T-helper 1 cell (primary cell): Measurements from ENCODE around the gene KDM8.

Source experiments
- DNase-seq, 5 donors: peaks; one replicate each; pipeline ENCODE4 v3.0.0-alpha.2; 2012 to 2020

KDM8 gene

DNA sequence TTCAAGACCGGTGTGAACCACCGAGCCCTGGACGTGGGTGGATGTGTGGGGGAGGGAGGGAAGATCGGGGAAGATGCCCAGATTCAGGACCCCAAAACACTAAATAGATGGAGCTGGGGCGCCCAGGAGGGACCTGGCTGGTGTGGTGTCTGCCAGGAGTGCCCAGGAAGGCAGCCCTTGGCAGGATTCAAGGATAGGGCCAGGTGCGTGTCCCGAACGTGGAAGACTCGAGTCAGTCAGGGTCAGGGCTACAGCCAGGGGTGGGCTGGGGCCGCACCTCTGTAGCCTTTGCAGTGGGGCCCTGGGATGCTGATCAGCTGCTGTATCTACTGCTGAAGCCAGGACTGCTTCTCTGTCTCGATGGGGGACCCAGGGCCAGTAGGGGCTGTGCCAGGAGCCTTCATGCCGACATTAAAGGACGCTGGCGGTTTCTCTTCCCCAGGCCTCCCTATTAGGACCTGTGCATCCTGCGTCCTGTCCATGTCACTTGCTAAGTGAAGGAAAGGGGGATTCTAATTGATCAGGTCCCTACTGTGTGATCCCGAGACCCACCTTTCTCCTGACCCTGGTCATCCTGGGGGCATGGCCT lies 13.1 kb downstream of the KDM8 start:
- DNase-seq, result no peak

DNA sequence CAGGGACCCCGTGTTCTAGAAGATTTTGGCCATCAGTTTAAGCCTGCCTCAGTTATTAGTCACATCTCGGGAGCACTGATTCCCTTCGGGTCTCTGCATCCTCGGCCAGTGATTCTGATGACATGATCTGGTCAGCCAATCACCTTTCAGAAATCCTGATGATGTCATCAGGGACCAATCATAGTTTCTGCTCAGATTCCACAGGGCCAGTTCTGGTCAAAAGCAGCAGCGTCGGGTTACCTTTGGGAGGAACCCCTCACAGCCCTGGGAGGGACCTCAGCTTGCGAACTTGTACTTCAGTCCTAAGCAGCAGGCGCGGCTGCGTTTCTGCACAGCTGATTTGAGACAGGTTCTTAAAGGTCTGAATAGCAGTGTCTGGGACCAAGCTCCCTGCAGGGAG lies 13.9 kb downstream of the KDM8 start:
- DNase-seq, result no peak

DNA sequence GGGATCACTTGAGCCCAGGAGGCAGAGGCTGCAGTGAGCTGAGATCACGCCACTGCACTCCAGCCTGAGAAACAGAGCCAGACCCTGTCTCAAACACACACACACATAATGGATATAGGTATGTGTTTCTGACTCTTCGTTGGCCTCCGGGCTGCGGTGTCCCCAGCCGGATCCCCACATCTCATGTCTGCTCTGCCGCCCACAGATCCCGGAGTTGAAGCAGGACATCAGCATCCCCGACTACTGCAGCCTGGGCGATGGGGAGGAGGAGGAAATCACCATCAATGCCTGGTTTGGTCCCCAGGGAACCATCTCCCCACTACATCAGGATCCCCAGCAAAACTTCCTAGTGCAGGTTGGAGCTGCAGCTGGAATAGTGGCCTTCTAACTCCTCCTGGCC lies 15.4 kb downstream of the KDM8 start:
- no peak for DNase-seq

DNA sequence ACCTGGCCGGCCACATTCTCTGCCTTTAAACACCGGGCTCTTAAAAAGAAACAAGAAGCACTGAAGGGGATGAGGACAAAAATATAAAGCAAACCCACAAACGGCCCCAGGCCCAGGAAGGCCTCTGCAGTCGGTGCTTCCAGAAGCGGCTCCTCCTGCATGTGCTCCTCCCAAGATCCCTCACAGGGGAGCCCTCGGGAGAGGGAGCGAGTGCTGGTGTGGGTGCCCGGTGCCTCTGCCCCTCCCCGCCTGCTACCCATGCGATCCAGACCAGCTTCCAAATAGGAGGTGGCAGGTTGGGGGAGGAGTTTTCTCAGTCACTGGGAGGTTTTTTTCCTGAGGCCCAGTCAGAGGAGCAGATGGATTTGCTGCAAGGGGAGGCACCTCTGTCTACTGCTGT lies 15.8 kb downstream of the KDM8 start:
- DNase-seq, result no peak

DNA sequence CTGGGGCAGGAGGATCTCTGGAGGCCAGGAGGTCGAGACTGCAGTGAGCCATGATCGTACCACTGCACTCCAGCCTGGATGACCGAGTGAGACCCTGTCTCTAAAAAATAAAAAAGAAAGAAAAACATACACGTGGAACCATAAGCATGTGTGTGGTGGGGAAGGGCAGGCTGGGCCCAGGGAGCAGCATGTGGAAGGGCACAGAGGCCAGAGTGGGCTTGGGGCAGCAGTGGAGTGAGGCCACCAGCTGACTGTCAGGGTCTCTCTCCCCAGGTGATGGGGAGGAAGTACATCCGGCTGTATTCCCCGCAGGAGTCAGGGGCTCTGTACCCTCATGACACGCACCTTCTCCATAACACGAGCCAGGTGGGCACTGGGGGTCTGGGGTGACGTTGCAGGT lies 16.8 kb downstream of the KDM8 start:
- DNase-seq, result no peak

DNA sequence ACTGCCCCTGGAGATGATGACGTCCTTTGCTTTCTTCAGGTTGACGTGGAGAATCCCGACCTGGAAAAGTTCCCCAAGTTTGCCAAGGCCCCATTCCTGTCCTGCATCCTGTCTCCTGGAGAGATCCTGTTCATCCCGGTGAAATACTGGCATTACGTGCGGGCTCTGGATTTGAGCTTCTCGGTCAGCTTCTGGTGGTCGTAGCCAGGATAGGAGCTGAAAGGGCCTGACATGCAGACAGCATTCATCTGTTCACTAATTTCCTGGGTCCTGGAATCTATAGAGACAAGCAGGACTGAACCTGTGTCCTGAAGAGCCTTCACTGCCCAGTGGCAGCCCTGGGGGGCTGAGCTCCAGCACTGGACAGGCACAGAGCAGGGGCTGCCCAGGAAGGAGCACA lies 17.2 kb downstream of the KDM8 start:
- DNase-seq, result no peak

DNA sequence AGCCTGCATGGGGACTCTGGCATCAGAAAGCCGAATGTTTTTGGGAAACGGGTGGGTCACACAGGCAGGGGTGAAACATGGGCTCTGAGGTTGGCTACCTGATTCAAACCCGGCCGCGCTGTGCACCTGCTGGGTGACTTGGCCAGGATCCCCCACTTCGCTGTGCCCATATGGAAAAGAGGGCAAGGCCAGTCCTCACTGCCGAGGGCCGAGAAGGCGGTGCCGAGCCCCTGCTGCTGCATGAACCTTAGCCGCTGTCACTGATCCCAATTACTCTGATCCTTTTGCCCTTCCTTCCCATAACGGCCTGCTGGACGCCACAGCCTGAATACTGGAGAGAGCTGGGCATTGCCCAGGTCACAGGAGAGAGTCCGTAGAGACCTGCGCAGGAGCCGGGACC lies 17.7 kb downstream of the KDM8 start:
- DNase-seq, result no peak

DNA sequence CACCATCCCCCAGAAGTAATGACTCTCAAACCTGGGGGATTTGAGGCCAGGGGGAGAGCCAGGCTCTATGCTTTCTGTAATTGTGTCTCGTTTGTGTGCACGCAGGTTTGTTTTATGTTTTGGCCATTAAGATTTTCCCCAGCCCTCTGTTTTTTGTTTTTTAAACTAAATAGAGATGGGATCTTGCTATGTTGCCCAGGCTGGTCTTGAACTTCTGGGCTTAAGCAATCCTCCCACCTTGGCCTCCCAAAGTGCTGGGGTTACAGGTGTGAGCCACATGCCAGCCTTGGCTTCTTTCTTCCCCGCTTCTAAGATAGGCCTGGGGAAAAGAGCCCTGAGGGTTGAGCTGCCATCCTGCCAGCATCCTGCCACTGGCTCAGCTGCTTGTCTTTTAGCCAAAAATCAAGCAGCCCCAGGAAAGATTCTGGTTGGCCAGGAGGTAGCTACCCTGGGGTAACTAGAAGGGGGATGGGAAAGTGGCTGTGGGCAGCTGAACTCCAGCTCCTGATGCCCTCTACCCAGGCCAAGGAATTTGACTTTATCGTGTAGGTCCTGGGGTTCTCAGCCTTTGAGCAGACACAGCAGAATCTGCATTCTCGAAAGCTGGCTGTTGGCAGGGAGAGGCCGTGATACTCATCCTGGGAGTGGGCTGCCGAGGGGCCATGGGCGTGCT lies 18.4 kb downstream of the KDM8 start:
- DNase-seq, result no peak

DNA sequence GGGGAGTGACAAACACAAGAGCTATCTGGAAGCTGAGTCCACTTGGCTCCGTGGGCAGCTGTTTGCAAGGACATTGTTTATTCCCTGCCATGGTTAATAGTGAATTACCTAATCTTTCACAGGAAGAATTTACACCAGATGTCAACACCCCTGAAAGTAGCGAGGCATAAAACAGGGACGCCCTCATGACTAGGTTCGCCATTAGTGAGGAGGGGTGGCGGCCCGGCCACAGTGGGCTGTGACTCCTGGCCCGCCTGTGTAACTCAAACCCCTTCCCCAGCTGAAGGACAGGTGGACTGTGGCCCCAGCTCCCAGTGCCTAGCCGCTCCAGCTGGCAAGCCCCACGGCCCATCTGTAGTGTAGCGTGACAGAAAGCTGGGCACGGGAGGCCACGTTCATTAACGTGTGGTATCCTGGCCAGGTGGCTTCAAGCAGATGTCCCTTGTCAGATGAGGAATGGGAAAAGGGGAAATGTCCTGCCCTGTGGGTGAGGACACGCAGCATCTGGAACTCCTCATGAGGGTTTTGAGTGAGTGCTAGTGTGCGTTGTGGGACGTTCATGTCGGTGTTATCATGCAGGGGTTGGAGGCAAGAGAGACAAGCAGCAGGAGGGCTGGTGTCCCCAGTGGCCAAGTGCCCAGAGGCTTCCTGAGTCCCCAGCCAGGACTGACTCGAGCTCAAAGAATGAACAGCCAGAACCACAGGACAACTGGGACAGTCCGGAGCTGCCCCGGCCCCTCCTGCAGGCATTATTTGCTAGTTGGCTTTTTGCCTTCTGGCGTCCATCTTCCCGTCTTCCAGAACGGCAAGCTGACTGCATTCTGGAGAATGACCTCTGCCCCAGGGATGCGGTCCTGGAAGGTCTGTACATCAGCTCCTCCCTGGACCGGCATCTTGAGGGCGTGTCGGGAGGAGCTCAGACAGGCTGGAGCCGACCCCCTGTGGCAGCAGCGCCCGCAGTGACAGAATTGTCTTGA lies 19.2 kb downstream of the KDM8 start:
- no peak for DNase-seq

DNA sequence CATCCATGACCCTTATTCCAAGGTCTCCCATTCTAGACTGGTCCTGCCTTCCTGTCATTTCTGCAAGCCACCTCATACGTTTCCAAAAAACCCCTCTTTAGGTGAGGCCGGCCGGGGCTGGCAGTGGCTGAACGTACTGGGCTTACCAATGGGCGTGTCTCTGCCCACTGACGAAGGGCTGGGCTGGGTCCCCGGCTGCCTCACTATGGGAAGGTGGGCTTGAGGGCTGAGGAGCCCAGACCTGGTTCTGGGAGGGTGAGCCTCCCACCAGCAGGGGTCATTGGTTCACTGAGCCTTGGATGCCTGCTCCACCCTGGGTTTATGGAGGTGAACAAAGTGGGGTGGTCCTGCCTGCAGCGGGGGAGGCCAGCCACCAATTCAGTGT lies 19.9 kb downstream of the KDM8 start:
- DNase-seq, result no peak

DNA sequence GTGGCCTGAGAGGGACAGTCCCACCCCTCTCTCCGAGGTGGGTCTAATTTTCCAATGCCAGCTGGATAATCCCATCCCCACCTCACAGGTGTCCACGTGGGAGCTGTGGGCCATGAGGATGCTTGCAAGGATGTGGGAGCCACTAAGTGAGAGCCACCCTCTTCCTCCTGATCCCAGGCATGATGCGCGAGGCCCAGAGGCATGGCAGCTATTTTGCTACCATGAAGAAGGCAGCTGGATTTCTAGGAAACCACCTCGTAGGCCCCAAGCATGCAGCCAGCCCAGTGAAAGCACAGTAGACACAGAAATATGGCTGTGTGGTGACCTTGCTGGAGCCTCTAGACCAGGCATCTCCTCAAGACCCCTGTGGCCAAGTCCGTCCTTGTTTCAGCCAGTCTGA lies 20.4 kb downstream of the KDM8 start:
- no peak for DNase-seq

DNA sequence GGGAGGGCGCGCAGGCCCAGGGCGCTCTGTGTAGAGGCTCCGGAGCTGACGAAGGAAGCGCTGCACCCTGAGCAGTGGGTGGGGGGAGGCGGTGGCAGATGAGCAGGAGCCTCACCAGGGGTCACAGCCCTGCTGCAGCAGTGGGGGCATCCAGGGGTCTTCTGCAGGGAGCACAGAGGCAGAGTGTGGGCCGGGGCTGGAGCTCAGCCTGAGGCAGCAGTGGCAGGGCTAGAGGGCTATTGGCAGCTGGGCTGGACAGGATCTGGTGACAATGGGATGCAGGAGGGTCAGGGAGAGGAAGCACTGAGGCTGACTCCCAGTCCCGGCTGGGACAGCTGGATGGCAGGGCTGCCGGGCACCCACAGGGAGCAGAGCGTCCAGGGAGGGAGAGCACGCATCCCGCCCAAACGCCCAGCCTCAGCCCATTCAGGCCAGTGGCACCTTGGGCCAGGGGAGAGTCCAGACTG lies 21.0 kb downstream of the KDM8 start:
- no peak for DNase-seq

DNA sequence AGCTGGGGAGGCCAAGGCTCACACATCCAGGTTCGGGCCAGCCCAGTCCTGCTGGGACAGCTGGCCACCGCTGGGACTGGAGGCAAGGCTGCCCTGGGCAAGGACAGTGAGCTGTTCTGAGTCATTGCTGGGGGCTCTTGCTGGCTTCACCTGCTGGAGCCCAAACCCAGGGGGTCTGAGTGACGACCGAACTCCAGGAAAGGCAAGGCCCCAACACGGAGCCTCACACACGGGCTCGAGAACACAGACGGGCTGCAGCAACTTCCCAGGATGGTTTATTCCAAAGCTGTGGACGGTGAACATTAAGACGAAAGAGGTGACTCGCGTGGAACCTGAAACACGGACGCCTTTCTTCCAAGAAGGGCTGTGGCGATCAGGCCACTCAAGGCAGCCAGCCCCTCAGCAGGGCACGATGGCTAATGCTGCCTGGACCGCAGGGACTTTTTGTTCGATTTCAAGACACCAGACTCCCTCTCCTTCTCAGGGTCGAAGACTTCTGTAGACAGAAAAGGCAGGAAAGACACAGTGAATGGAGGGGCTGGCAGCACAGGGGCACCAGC lies 21.5 kb downstream of the KDM8 start:
- no peak for DNase-seq

DNA sequence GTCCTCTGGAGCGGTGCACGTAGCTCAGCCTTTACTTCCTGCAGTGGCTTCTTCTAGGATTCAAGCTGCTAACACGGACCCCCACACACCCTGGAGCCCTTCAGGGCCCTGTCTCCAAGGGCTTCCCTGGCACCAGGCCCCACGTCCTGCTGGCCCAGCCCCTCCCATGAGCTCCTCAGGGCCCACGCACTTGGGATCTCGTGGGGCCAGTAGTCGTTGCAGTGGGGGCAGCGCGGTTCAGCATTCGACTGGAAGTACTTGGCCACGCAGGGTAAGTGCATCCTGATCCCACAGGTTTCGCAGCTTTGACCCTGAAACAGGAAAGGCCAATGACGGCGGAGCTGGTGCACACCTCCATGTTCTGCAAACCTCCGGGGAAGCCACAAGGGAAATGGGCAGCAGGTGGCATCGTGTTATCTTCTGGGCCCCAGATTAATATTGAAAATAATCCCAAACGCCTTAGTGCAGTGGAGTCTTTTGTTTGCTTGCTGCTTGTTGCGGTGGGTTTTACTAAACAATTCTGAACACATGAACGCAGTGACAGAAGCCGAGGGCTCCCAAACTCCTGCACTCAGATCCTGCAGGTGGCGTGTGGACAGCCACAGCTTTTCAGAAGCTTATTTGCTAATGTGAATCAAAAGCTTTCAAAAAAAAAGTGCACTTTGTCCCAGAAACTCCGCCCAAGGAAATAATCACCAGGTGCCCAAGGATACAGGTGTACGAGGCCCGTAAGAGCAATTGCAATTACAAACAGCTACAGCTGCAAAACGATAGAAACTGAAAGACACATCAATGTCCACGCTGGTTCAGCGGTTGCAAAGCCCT lies 22.4 kb downstream of the KDM8 start:
- DNase-seq, result no peak

DNA sequence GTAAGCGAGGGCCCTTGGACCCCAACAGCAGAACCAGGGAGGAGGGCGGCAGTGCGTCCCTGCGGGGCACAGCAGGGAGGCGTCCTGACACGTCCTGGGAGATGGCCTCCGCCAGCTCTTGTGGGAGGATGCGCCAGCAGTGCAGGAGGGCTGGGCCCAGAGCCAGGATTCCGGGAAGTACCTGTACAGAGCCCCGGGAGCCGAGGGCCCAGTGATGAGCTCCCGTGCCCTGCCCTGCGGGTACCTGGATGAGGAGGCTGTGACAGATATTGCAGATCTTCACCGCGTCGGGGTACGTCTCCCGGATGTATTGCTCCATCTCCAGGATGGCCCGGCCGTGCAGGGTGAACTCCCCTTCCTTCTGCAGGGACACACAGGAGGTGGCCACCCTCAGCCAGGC lies 23.1 kb downstream of the KDM8 start:
- no peak for DNase-seq

DNA sequence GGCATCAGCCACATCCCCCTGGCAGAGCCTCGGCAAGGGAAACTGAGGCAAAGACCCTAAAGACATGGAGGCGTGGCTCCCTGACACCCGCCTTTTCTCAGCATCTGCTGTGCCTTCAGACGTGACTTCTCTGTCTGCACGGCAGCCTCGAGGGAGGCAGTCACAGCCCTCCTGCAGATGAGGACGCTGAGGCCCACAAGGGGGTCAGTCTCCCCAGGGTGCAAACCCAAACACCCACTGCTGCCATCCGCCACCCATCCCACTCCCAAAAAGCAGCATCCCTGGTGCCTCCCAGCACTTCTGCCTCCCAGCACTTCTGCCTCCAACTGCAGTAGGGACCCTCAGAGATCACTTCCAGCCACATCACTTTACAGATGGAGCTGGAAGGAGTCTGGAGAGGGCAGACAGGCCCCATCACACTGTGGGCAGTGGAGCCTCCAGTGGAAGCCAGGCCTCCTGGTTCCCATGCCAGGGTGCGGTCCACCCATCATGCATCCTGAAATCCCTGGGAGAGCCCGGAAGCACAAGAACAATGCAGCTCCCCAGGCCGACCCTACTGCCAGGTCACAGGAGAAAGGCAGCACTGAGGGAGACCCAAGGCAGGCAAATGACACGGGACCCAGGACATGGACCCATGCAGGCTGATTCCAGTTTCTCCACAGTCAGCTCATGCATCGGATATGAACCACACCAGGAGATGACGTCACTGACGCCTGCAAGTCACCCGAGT lies 23.8 kb downstream of the KDM8 start:
- no peak for DNase-seq

DNA sequence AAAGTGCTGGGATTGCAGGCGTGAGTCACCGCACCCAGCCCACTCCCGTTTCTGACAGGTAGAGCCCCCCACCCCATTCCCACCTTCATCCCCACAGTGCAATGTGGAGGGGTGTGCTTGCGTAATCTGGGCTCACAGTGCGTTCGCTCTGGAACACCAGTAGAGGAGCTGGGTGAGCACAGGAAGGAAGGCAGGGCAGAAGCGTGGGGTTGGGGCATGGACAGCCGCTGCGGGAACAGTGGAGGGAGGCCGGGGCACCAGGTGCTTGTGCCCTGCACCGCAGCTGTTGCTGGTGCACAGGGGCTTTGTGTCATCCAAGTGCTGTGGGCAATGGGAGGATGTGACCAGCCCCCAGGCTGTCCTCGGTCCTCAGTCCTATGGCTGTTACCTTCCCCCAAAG lies 24.7 kb downstream of the KDM8 start:
- DNase-seq, result no peak

DNA sequence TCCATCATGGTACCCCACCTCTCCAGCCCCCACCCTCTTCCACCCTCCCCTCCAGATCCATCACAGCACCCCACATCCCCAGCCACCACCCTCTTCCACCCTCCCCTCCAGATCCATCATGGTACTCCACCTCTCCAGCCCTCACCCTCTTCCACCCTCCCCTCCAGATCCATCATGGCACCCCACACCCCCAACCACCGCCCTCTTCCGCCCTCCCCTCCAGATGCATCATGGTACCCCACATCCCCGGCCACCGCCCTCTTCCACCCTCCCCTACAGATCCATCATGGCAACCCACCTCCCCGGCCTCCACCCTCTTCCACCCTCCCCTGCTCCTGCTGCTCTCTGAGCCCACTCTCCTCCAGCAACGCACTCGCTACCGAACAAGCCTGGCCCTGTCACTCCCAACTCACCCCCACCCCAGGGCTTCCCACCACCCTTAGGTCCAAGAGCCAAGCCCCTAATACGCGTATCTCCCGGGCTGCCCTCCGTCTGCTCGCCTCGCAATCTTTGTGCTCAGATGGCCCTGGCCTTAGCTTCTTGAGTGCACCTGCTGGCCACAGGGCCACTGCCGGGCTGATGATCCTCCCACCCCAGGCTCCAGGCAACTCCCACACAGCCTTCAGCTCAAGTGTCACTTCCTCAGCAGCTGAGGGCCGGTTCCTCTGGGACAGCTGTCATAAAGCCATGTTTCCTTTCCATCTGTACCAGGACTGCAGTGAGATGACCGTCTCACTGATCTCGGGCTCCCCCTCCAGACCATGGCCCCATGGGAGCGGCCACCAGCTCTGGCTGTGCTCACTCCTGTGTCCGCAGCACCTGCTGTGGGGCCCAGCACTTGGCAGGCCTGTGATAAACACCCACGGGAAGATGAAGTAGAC lies 25.5 kb downstream of the KDM8 start:
- no peak for DNase-seq

DNA sequence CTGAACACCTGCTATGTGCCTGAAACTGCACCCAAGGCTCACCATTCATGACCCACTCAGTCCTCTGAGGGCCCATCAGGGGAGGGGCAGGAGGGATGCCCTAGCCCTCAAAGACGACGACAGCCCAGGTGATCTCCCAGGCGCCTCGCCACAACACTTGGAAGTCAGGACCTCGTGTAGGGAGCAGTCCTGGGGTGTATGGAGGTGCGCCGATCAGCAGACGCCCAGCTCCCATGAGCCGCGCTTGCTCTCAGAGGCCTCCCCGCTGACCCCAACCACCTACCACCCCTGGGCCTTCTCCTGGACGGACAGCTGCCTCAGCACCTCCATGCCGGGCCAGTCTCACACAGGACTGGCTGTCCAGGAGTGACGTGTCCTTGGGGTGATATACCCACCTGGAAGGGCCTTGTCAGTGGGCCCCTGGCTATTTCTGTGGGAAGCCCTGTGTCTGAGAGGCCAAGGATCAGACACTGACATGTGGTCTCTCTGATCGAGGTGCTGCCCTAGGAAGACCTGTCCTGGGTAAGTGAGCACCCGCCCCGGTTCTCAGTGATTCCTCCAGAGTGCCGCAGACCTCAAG lies 26.7 kb downstream of the KDM8 start:
- DNase-seq, result no peak

DNA sequence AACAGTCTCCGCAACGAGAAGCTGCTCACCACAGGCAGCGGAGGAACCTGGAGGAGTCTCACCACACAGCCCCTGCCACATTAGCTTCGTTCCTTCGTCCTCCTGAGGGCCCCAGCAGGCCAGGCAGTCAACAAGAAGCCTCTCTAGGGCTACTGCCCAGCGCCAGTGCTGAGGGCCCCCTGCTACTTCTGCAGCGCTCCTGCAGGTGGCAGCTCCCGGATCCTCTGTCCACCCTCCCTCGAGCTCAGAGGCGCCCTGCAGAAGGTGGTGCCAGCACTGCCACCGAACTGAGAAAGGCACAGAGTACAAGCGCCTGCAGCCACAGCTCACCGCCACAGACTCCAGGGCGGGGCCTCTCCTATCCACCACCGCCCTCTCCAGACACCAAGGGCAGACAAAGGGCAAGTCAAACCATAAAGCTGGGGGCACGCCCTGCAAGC lies 27.3 kb downstream of the KDM8 start:
- DNase-seq, result peak; percentile 40 to 90 (median 63)
